Activated CD4-positive, alpha-beta T cell treated with anti-CD3 and anti-CD28 coated beads, Interleukin-10, Interleukin-2, amounts not matched to agents 100 ng/mL and 50 ng/mL, durations not matched to agents 16 hours and 8 hours (primary cell): ENCODE measurements around the gene KRTAP5-3.
"Not testable (repeated sequence)": the region's sequence is repeated elsewhere in the genome, so short reads cannot be mapped to it uniquely, and the experiment has no call there.

Experiments
- DNase-seq: peaks from one replicate; pipeline ENCODE4 v3.0.0-alpha.2; 2020

The KRTAP5-3 gene

DNA sequence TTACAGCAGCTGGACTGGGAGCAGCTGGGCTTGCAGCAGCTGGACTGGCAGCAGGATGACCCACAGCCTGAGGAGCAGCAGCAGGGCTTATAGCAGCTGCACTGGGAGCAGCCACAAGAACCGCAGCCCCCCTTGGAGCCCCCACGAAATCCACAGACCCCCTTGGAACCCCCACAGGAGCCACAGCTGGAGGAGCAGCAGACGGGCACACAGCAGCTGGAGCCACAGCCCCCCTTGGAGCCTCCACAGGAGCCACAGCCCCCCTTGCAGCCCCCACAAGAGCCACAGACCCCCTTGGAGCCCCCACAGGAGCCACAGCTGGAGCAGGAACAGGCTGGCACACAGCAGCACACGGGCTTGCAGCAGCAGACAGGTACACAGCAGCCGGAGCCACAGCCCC lies 362 bp downstream of the KRTAP5-3 start:
- DNase-seq = not testable (repeated sequence)

DNA sequence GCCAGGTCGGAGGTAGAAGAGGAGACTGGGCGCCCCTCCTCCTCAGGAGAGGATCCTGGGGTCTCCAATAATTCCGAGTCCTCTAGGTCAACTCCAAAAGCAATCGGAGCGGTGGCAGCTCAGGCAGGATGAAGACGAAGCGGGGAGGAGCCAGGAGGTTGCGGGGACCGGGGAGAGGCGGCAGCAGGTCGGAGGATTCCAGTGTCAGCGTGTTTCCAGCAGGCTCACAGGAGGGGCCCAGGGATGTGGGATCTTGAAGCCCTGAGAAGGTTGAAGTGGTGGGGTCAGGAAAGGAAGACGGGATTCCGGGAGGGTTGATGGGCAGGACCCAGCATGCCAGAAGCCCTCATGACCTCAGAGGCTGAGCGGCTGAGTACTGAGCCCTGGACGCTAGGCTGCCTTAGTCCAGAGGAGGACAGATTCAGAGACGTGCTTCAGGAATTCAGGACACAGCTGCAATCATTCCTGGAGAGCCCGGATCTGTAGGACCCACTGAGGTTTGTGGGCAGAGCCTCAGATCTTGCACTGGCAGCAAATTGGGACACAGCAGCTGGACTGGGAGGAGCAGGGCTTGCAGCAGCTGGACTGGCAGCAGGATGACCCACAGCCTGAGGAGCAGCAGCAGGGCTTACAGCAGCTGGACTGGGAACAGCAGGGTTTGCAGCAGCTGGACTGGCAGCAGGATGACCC lies 962 bp downstream of the KRTAP5-3 start:
- DNase-seq = not testable (repeated sequence)

DNA sequence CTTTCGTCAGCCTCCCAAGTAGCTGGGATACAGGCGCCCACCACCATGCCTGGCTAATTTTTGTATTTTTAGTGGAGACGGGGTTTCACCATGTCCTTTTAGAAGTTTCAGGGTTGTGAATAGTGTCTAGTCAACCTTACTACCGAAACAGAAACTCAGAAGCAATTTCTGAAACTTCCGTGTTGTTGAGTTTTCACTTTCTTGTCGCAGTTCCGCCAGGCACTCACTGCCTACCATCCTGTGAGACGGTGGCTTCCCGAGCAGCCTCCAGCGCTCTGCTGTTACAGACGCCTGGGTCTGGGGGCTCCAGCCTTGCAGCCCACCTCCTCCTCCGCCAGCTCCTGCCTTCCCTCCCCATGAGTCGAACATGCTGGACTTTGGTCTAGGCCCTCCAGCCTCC lies 2.3 kb downstream of the KRTAP5-3 start:
- DNase-seq = peak; percentile 50

DNA sequence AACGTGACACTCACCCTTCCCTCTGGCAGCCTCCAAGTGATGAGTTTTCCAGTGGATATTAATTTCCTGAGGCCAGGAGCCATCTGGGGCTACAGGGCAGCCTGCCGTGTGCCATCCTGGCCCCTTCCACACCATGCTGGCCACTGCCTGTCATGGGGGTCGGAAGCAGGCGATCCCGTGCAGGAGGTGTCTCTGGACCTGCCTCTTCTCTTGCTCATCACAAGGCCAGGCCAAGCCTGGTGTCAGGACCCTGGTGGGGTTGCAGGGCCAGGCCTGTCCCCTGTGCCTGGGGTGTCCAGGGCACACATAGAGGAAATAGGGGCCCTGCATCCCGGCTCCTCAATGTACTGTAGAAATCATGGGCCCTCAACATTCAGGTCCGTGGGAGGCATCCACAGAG lies 3.6 kb downstream of the KRTAP5-3 start:
- DNase-seq = no peak

DNA sequence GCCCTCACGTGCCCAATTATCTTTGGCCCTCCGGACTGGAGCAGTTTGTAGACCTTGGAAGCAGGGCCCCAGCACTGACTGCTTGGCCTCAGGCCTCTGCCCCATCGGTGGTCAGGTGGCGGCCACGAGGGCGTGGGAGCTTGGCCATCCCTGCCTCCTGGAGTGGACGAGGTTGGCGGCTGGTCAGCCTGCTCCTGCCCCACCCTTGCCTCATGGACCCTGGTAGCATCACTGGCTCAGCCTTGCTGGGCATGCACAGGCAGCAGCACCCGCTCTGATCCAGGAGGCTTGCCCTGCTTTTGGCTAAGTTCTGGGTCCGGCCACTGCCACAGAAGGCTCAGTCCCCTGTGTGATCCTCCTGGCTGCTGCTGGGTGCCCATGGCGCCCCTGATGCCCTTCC lies 4.1 kb downstream of the KRTAP5-3 start:
- DNase-seq = no peak

DNA sequence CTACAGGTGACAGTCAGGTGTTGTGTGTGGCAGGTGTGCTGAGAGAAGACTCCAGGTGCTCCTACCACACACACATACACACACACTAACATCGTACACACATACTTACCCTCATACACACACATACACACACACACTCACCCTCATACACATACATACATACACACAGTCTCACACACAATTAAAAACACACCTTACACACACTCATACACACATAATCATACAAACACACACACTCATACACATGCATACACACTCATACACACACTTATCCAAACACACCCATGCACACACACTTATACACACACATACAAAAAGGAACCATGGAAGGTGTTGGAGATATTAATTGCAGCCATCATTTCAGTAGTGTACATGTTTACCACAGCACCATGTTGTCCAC lies 4.6 kb downstream of the KRTAP5-3 start:
- no peak for DNase-seq

DNA sequence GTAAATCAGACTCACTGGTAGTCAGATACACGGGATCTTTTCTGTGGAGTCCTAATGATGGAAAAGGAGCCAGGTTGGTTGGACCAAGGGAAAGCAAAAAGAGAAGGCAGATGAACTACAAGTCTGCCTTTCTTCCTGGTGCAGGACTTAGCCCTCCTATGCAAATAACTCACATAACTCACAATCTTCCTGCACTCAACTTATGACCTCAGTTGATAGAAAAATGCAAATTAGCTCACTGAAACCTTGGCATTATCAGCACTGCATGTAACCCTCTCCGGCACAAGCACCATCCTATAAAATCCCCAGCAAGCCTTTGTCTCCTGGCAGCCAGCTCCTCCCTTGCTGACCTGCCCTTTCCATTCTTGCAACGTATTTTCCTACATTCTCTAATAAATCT lies 6.6 kb downstream of the KRTAP5-3 start:
- DNase-seq = not testable (repeated sequence)

DNA sequence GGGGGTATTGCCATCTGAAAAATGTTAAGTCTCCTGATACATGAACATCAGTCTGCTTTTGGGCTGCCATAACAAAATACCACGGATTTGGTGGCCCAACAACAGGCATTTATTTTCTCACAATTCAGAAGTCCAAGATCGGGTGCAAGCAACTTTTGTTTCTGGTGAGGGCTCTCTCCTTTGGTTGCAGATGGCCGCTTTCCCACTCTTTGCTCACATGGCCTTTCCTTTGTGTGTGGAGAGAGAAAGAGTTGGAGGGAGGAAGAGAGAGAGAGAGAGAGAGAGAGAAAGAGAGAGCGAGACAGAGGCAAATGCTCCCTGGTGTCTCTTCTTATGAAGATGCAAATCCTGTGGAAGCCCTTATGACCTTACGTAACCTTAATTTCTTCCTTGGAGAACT lies 7.6 kb downstream of the KRTAP5-3 start:
- DNase-seq = no peak

DNA sequence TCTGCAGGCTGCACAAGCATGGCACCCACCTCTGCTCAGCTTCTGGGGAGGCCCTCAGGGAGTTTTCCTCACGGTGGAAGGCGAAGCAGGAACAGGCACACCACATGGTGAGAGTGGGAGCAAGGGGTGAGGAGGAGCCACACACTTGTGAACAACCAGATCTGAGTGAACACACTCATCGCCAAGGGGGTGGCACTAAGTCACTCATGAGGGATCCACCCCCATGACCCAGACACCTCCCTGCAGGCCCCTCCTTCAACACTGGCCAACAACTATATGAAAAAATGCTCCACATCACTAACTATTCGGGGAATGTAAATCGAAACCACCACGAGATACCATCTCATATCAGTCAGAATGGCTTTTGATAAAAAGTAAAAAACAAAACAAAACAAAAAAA lies 9.4 kb downstream of the KRTAP5-3 start:
- no peak for DNase-seq

DNA sequence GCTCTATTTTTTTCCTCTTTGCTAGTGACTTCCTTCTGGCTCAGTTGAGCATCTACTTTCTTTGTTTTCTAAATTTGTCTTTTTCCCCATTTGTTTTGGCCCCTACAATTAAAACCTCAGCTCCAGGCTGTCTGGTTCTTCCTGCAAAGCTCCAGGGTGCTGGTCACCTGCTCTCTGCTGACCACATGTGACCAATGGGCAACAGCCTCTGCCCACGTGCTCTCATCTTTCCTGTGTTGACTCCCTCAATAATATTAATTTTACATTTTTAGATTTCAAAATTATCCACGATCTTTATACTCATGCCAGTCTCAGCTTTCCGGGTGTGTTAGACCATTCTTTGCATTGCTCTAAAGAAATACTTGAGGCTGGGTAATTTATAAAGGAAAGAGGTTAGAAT lies 9.9 kb downstream of the KRTAP5-3 start:
- DNase-seq = not testable (repeated sequence)

DNA sequence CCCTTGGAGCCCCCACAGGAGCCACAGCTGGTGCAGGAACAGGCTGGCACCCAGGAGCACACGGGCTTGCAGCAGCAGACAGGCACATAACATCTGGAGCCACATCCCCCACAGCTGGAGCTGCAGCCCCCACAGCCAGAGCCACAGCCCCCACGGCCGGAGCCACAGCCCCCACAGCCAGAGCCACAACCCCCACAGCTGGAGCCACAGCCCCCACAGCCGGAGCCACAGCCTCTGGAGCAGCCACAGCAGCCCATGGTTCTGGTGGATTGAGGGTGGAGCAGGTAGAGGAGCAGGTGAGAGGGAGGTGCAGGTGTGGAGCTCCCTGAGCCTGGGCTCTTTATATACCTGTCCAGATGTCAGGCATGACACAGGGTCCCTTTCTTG lies 10.3 kb downstream of the KRTAP5-3 start, which contains the start of gene KRTAP5-2:
Gene KRTAP5-2, minus strand, starts transcription at position 301 of the 387 bp plus-strand sequence. Its CDS starts 44 bp downstream, at position 257.
- no peak for DNase-seq

DNA sequence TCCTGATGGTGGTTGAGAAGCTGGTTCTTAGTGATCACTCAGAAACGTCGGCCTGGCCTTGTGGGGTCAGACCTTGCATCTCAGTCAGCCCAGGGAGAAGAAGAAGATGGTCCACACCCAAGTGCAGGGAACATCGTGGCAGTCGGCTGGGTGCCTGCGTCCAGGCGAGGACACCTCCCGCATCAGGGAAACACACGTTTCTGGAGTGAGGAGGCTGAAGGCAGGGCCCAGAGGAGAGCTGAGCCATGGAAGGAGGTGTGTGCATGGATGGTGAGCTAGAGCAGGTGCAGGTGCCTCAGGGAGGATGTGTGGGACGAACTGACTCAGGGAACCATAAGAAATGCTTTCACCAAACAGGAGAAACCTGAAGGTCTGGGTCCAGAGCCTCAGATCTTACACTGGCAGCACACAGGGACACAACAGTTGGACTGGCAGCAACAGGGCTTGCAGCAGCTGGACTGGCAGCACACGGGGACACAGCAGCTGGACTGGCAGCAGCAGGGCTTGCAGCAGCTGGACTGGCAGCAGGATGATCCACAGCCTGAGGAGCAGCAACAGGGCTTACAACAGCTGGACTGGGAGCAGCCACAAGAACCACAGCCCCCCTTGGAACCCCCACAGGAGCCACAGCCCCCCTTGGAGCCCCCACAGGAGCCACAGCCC lies 10.8 kb downstream of the KRTAP5-3 start:
- DNase-seq = no peak

DNA sequence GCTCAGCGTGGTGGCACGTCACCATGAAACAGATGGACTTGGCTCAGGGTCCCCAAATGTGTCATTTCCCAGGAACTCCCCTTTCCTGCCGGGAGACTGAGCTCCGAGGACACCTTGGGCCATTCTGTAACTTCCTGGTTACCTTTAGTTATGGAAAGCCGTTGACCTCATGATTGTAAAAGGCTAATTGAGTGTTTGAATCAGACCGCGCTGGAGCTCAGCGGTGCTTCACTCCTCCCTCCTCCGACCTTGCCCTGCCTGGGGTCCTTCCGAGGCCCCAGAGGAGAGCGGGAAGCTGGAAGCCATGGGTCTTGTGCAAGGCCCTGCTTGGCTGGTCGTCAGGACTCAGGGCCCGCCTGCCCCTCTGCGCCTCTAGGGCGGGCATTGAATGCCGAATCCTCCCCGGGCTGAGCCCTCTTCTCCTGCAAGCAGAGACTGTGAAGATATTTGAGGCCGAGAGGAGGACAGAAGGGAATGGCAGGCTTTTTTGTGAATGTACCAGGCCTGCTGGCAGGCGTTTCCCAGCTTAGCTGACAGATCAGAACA lies 11.6 kb downstream of the KRTAP5-3 start:
- not testable (repeated sequence) for DNase-seq

DNA sequence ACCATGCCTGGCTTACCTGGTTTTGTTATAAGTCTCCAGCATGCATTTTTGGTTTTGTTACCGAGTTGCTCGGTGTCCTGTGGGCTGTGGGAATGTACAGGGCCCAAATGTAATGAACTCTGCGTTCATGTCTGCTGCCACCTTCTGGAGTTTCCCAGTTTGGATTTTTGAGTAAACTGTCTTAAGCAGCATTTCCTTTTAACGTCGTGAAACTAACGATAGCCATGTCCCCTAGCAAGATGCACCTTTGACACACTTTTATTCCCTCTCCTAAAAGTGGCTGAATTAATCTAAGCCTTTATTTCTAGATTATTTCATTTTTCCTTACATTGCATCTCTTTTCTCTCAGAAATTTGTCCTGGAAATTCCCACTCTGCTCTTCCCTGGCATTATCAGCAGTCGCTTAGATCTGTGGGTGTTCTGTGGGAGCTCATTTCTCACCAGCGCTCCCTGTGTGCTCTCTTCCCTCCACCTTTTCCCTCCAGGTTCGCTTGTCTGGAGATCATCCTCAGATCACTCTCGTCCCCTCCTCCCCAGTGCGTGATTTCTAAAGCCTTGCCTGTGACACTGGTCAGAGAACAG lies 12.2 kb downstream of the KRTAP5-3 start:
- not testable (repeated sequence) for DNase-seq

DNA sequence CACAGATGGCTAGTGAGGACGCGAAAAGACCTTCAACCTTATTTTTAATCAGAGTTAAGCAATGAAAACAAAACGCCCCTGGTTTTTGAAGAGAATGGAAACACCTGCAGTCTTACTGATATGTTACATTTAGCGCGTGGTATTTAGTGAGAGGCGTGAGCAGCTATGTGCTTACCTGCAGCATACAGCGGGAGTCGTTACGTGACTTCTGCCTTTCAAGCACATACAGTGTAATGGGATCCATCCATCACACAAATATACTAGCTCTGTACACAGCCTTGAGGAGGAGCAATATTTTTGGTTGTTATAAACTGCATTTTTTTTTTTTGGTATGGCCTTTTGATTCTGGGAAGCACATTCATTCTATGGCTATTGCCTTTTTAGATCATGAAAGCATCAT lies 15.6 kb downstream of the KRTAP5-3 start:
- no peak for DNase-seq

DNA sequence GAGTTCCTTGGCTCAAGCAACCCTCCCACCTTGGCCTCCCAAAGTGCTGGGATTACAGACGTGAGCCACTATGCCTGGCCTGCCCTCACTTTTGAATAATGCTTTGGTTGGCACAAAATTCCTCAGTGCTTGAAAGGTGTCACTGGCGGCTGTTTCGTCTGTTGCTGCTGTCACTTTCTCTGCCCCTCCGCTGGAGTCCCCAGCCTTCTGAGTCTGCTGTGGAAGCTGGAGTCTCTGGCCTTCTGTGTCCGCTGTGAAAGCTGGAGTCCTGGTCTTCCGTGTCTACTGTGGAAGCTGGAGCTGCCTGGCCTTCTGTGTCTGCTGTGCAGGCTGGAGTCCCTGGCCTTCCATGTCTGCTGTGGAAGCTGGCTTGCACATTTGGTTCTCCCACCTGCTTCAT lies 18.3 kb downstream of the KRTAP5-3 start:
- no peak for DNase-seq

DNA sequence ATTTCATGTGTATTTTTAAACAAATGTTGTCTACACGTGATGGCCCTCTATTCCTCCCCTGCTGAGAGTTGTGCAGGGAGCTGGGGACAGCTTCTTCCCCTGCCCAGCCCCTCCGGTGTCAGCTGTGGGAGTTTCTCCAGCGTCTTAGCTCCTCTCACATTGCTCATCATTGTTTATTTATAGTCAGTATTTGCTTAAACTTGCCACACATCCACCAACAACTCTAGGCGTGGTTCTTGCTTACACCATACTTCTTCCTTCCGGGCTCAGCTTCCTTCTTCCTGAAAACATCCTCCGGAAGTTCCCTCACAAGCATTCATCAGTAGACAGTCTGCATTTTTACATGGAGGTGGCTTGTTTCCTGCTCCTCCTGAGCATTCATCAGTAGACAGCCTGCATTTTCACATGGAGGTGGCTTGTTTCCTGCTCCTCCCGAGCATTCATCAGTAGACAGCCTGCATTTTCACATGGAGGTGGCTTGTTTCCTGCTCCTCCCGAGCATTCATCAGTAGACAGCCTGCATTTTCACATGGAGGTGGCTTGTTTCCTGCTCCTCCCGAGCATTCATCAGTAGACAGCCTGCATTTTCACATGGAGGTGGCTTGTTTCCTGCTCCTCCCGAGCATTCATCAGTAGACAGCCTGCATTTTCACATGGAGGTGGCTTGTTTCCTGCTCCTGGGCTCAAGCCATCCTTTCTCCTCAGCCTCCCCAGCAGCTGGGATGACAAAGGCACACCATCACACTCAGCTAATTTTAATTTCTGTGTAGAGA lies 18.9 kb downstream of the KRTAP5-3 start:
- DNase-seq = peak; percentile 39

DNA sequence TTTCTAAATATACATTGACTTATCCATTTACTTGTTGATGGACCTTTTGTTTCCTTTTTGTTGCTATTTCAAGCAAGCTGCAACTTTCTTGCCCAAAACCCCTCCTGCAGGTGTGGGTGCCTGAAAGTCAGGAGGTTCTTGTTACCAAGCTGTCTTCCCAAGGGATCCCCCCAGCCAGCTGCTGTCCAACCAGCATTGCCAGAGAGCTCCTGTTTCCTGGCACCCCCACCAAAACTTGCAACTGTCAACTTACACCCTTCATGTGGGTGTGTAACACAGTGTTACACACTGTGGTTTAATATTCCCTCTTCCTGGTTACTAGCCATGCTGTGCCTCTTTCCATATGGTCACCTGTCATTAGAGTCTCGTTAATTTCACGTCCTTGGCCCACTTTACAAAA lies 21.6 kb downstream of the KRTAP5-3 start:
- no peak for DNase-seq

DNA sequence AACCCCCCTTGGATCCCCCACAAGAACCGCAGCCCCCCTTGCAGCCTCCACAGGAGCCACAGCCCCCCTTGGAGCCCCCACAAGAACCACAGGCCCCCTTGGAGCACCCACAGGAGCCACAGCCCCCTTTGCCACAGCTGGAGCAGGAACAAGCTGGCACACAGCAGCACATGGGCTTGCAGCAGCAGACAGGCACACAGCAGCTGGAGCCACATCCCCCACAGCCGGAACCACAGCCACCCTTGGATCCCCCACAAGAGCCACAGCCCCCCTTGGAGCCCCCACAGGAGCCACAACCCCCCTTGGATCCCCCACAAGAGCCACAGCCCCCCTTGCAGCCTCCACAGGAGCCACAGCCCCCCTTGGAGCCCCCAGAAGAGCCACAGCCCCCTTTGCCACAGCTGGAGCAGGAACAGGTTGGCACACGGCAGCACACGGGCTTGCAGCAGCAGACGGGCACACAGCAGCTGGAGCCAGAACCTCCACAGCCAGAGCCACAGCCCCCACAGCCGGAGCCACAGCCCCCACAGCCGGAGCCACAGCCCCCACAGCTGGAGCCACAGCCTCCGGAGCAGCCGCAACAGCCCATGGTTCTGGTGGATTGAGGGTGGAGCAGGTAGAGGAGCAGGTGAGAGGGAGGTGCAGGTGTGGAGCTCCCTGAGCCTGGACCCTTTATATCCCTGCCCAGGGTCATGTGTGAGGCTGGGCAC lies 23.4 kb downstream of the KRTAP5-3 start, which contains the start of gene KRTAP5-1:
Gene KRTAP5-1, minus strand, starts transcription at position 623 of the 710 bp plus-strand sequence. Its CDS starts 34 bp downstream, at position 589.
- not testable (repeated sequence) for DNase-seq

DNA sequence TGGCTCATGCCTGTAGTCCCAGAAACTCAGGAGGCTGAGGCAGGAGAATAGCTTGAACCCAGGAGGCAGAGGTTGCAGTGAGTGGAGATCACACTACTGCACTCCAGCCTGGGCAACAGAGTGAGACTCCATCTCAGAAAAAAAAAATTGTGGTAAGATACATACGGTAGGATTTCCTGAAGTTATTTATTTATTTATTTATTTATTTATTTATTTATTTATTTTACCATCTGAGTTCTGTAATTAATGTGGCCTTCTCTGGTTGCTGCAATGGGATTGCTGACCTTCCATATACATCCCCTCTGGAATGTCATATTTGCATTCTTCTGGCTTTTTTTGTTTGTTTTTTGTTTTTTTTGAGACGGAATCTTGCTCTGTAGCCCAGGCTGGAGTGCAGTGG lies 25.4 kb downstream of the KRTAP5-3 start:
- DNase-seq = not testable (repeated sequence)

DNA sequence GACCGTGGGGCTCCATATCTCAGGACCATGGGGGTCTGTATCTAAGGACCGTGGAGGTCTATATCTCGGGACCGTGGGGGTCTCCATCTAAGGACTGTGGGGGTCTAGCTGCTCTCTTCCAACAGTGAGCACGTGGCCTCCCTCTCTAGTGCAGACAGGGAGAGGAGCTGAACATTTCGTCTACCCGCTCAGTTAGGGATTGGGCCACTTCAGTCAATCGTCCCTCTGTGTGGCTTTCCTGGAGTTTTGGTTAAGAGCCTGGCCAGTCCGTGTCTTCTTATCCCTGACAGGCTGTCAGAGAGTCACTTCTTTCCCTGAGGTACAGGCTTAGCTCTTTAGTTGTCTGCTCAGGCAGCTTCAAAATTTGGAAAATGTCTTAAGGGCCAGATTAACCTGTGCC lies 26.3 kb downstream of the KRTAP5-3 start:
- no peak for DNase-seq

DNA sequence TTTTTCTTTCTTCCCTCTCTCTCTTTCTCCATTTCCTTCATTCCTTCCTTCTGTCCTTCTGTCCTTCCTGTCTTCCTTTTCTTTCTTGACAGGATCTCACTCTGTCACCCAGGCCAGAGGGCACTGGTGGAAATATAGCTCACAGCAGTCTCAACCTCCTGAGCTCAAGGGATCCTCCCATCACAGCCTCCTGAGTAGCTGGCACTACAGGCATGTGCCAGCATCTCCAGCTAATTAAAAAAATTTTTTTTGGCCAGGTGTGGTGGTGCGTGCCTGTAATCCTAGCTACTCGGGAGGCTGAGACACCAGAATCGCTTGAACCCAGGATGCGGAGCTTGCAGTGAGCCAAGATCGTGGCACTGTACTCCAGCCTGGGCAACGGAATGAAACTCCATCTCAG lies 31.4 kb downstream of the KRTAP5-3 start:
- DNase-seq = no peak
